Psoas muscle (tissue), 8 donors: Measurements from ENCODE around the gene METTL4. TPM values are rescaled to one million over a fixed set of nuclear protein-coding genes. Genes with fewer than 3 reads are reported as not detected.

Experiments
- ATAC-seq, 4 donors: fragments of 200-7000 bp; cut with Tn5 transposase; one replicate each; pipeline ENCODE4 v1.9.1; 2020; ENCODE audit warnings: moderate library complexity in 3 of 4, mild to moderate bottlenecking in 2 of 4
- DNase-seq, 2 donors: peaks; one replicate each; pipeline ENCODE4 v3.0.0-alpha.2; 2020
- H3K27ac ChIP-seq: fragments of 200-600 bp; one replicate; pipeline ENCODE4 v1.8.0; 2022
- H3K27me3 ChIP-seq, 3 donors: fragments of 200-600 bp in 1 of 3; one replicate each; pipeline versions ENCODE4 v1.6.1 to v1.8.0; 2013 to 2022; ENCODE audit warnings: low read length in 2 of 3, mild to moderate bottlenecking in 2 of 3, moderate library complexity in 1 of 3; ENCODE audit not compliant: insufficient read depth in 3 of 3
- H3K36me3 ChIP-seq, 2 donors: fragments of 200-600 bp in 1 of 2; one replicate each; pipeline versions ENCODE4 v1.6.1 to v1.8.0; 2013 to 2022; ENCODE audit warnings: low read depth in 1 of 2, mild to moderate bottlenecking in 1 of 2, moderate library complexity in 1 of 2; ENCODE audit not compliant: insufficient read depth in 1 of 2
- H3K4me1 ChIP-seq: fragments of 200-600 bp; one replicate; pipeline ENCODE4 v1.8.0; 2022
- H3K4me3 ChIP-seq: fragments of 200-600 bp; one replicate; pipeline ENCODE4 v1.8.0; 2022; ENCODE audit warnings: mild to moderate bottlenecking
- H3K9me3 ChIP-seq: fragments of 200-600 bp; one replicate; pipeline ENCODE4 v1.8.0; 2022
- CTCF ChIP-seq: fragments of 200-600 bp; IDR thresholded peaks from one replicate; pipeline ENCODE4 v1.8.0; 2022; ENCODE audit warnings: antibody characterized with exemption
- WGBS, 3 donors: extraction: QIAGEN DNeasy Blood & Tissue Kit; methylation state at CpG; one replicate each; pipeline versions ENCODE4 v1.1.6 to v1.1.7; 2013; 5-methylcytosine and 5-hydroxymethylcytosine counted together
- intact Hi-C, 2 donors: fragments of 100-400 bp; cut with DNase I; formaldehyde crosslinking; loops; one replicate each; pipeline versions ENCODE4 v1.11.0 to v1.14.2; 2022
- polyA plus RNA-seq, 3 donors: library from polyadenylated mRNA; stranded (reverse); fragments of 200-250 nt; gene quantifications; one replicate each; pipeline ENCODE4 v1.2.3, GENCODE V29; 2013
- total RNA-seq, 4 donors: library from RNA; stranded (reverse); fragmentation: NEBNext Ultra II Directional in 2 of 4; extraction: Animal tissue kit (Norgen Biotek cat#: 25700) in 2 of 4; gene quantifications; one replicate each; pipeline versions ENCODE4 v1.2.1 to v1.2.4, GENCODE V29; 2021 to 2023
- donor health status: healthy with polysubstance abuse.
- donor health status: DM: no; HTN: no; CAD: no; lungs with moderate emphysema.
- donor health status: Bipolar disorder and iron deficiency.
- donor health status: healthy.
- donor health status: DM: yes; HTN: yes; CAD: no.
- donor health status: DM: no; HTN: no; CAD: no.
- donor health status: DM: no; HTN: no; CAD: no.
- donor health status: DM: yes; HTN: yes; CAD: no.

METTL4 gene
- total and polyA plus RNA-seq, 7 donors = 2.7 to 5.0 (median 3.9) TPM

GRCh38 chr18:2512059-2512458 lies 59.2 kb downstream of the METTL4 start:
- intact Hi-C loops = no loop called here
- WGBS, 3 donors = 94 to 96% (median 94%) methylated on average over 2 of the region's 2 CpGs
- no peaks in the 10 kb centered on the region for H3K9me3 ChIP-seq
- H3K36me3 ChIP-seq = no peaks in the 10 kb centered on the region
- H3K27me3 ChIP-seq = no peaks in the 10 kb centered on the region
- DNase-seq = no peak
- H3K4me3 ChIP-seq = no peak overlapping the region
- peaks cover 12% of the 10 kb centered on the region for H3K4me1 ChIP-seq
- no peak for TF ChIP-seq CTCF
- no peak overlapping the region for H3K27ac ChIP-seq
- ATAC-seq = no peak

GRCh38 chr18:2511451-2511850 lies 59.9 kb downstream of the METTL4 start:
- H3K27me3 ChIP-seq = no peaks in the 10 kb centered on the region
- intact Hi-C loops = no loop called here
- no peak overlapping the region for H3K27ac ChIP-seq
- ATAC-seq = no peak
- no peak overlapping the region for H3K4me3 ChIP-seq
- no peaks in the 10 kb centered on the region for H3K9me3 ChIP-seq
- no peak for TF ChIP-seq CTCF
- H3K36me3 ChIP-seq = no peaks in the 10 kb centered on the region
- no peak for DNase-seq
- H3K4me1 ChIP-seq = peaks cover 10% of the 10 kb centered on the region
- 94 to 96% (median 95%) methylated on average over 3 of the region's 3 CpGs for WGBS, 3 donors

- Histone ChIP-seq H3K4me3 (no peak overlapping the region), H3K36me3 (no peaks in the 10 kb centered on the region), H3K27me3 (no peaks in the 10 kb centered on the region), H3K4me1 (no peaks in the 10 kb centered on the region), H3K27ac (no peak overlapping the region), H3K9me3 (no peaks in the 10 kb centered on the region)
- no peak for TF ChIP-seq CTCF
- ATAC-seq (no peak), DNase-seq (no peak)
- WGBS, 3 donors = 54 to 73% (median 58%) methylated on average over 6 of the region's 6 CpGs
- intact Hi-C loops = no loop called here
Measured at GRCh38 chr18:2510416-2510815, 60.9 kb downstream of the METTL4 start.

GRCh38 chr18:2508678-2509077 lies 62.6 kb downstream of the METTL4 start:
- 82 to 86% (median 85%) methylated on average over 3 of the region's 3 CpGs for WGBS, 3 donors
- no peak for ATAC-seq

More at GRCh38 chr18:2508678-2509077, 62.6 kb downstream of the METTL4 start:
- no peaks in the 10 kb centered on the region for H3K36me3 ChIP-seq
- H3K4me3 ChIP-seq = no peak overlapping the region
- TF ChIP-seq CTCF = no peak
- H3K27ac ChIP-seq = no peak overlapping the region
- H3K27me3 ChIP-seq = no peaks in the 10 kb centered on the region
- intact Hi-C loops = no loop called here
- H3K9me3 ChIP-seq = no peaks in the 10 kb centered on the region
- H3K4me1 ChIP-seq = no peaks in the 10 kb centered on the region
- DNase-seq = no peak
